CD4-positive, alpha-beta T cell treated with Interleukin-6 at 100 ng/mL for 8 hours (primary cell): ENCODE measurements around the gene SIX2.

ENCODE experiments used
- DNase-seq: peaks from one replicate; pipeline ENCODE4 v3.0.0-alpha.2; 2020; ENCODE audit warnings: mixed read lengths, low spot score

Gene SIX2

GRCh38 chr2:45001869-45002385 is 7.3 kb downstream of the SIX2 start:
- DNase-seq, result no peak

GRCh38 chr2:45000921-45001868 is 8.1 kb downstream of the SIX2 start:
- DNase-seq, result no peak

GRCh38 chr2:45000341-45000901 is 8.8 kb downstream of the SIX2 start:
- no peak for DNase-seq

DNA sequence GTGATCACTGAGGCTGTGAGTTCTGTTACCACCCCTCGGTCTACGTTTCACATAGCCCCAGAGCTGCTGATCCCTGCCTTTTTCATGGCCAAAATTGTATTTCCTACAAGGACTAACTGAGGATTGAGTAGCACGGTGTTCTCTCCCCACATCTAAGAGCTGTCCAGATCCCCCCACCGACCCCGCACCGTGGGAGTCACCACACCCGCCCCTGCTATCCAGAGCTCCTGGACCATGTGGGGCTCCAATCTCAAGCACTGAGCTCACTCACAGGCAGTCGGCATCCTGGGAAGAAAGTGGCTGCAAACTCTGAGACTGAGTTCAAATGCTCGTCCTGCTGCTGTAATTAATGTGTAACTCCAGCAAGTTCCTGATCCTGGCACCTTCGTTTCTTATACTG is 9.7 kb downstream of the SIX2 start:
- no peak for DNase-seq

DNA sequence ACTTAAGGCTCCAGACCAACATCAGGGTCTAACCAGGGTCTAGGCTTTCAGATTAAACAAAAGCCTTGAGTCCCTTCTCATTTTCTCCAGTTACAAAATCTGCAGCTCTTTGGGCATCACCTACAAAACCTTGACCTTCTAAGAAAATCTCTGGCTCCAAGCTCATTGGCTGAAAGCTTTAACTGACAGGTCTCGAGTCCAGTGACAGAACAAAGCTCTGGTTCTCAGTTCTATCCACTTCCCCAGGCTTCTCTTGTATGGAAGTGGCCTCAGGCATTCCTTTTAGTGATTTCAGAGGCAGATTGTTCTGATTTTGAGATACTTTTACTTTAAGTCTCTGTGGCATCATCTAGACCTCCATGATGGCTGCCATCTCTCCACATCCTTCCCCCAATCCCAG is 11.3 kb downstream of the SIX2 start:
- DNase-seq, result no peak

- DNase-seq, result no peak
These were observed 12.9 kb downstream of the SIX2 start for GRCh38 chr2:44996356-44996755.

DNA sequence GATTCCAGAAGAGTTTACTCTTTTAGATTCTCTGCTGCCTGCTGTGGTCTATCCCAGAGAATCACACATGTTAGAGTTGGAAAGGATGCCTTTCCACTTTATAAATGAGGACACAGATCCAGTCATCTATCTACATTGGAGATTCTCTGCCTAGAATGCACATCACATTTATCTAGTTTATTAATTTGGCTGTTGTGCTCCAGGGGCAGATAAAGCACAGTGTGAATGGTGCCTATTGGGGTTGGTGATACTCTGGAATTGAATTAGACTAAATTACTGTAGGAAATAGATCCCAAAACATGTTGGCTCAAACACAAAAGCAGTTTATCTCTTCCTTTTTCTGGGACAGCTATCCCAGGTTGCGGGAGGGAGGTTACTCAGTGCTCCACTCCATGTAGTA is 14.9 kb downstream of the SIX2 start:
- DNase-seq, result no peak

GRCh38 chr2:44989176-44989575 is 20.1 kb downstream of the SIX2 start:
- no peak for DNase-seq

DNA sequence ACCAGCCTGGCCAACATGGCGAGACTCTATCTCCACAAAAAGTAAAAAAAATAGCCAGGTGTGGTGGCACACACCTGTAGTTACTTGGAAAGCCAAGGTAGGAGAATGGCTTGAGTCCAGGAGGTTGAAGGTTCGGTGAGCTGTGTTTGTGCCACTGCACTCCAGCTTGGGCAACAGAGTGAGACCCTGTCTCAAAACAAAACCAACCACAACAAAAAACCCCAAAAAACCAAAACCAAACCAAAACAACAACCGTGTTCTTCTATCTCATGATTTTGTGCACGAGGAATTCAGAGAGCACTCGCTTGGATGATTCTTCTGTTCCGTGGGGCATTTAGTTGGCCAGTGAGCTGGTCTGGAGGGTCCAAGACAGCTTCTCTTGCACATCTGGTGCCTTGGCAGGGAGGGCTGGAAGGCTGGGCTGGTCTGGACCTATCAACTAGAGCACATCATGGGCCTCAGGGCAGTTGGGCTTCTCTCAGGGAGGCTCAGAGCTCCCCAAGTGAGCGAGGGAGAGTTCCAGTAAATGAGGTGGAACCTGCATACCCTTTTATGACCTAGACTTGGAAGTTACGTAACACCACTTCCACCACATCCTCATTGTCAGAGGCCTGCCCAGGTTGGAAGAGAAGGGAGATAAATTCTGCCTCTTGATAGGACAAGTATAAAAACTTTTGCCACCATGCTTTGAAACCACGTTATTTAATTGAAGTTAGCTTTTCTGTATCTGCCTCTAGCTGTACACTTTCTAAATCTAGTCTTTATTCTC is 25.2 kb downstream of the SIX2 start:
- DNase-seq, result no peak

DNA sequence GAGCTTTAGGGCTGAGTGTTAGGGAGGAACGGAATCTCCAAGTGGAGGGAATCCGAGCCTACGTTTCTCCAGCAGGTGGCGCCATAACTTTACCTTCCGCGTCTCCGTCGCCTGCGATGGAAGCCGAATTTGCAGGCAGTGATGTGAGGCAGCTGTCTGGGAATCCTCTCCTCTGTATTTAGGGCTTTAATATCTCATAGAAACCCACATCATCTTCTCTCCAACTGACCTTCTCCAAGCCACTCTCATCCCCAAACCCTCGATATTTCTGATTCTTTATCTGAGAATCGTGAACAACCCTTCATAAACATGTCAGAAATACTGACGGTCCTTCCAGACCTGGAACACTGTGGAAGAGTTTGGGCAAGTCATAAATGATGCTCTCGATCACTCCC is 27.5 kb downstream of the SIX2 start:
- DNase-seq, result peak; percentile 46

DNA sequence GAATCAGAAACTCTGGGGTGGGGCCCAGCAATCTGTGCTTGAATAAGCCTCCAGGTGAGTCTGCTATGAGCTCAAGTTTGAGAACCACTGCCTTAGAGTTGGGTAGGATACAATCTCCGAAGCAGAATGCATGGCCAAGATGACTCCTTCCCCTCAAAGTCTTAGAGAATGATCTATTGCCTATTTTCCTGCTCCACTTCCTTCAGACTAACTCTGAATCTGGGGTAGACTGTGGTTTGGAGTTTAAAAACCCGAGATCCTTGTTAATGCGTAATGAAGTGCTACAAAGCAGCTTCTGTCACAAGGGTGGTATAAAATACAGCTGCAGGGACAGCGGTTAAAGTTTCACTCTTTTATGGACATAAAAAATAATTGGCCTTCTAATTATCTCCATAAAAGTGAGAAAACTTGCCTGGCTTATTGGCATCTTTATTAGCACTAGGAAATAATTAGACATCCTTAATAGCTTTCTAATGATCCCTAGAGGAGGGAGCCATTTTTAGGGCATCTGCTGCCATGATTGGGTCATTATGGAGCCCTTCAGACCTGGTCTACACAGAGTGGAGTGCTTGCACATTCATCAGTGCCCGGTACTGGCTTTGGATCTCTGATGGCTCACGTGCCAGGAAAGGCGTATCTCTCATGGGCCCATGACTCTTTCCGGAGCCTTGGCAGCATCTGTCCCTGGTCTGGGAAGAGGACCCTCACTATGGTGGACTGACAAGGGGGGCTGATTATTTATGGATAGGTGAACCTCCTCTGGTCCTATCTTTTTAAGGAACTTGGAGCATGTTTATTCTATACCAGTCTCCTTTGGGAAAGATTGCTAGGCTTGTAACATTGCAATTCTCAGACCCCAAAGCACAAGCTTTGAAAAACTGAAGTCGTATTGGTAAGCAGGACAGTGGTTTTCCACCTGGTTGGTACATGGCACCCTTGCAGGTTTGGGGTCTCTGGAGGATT is 28.2 kb downstream of the SIX2 start:
- no peak for DNase-seq

DNA sequence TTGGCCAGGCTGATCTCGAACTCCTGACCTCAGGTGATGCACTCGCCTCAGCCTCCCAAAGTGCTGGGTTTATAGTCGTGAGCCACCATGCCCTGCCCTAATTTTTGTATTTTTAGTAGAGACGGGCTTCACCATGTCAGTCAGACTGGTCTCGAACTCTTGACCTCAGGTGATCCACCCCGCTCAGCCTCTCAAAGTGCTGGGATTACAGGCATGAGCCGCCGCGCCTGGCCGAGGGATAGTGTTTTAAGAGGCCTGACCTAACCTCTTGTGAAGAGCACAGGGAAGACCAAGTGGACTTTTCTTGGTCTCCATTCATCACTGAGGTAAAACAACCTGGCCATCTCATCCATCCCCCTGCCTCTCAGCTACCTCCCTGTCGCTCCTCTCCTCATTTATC is 29.7 kb downstream of the SIX2 start:
- DNase-seq, result no peak

DNA sequence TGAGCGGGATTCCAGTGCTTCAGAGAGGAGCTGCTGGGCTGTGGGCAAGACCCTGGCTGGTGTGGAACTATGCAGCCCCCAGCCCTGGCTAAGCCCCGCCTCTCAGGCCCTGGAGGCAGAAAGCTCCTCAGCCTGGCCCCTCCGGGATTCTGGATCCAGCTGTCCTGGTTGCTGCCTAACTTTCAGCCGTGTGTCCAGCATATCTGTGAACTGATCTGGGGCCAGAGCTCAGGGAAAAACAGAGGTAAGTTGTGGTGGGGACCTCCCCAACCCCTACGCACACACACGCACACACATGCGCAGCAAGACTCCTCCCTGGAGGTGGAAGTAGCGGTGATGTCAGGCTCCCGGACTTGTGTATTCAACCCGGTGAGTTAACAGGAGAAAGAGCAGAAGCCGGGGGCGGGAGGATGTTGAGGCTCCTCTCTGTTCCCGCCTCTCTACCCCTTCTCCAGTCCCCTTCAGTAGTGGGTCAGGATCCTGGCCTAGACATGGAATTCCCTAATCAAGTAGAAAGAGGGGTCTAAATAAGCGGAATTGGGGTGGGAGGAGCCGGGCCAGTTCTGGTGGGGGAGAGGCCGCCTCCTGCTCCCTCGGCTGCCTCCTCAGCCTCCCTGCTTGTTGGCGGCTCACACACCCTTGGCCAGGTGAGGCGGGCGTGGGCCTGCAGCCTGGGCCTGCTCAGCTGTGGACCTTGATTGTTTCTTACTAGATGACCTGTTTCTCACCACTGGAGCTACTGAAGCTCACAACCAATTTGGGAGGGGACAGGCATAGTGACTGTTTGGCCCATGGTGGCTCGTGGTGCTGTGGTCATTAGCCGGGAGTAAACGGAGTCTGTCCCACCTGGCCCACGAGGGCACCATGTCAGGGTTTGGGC is 33.4 kb downstream of the SIX2 start:
- no peak for DNase-seq

- DNase-seq, result no peak
These were observed 35.1 kb downstream of the SIX2 start for GRCh38 chr2:44974064-44974715.

GRCh38 chr2:44972771-44973535 is 36.3 kb downstream of the SIX2 start:
- no peak for DNase-seq

DNA sequence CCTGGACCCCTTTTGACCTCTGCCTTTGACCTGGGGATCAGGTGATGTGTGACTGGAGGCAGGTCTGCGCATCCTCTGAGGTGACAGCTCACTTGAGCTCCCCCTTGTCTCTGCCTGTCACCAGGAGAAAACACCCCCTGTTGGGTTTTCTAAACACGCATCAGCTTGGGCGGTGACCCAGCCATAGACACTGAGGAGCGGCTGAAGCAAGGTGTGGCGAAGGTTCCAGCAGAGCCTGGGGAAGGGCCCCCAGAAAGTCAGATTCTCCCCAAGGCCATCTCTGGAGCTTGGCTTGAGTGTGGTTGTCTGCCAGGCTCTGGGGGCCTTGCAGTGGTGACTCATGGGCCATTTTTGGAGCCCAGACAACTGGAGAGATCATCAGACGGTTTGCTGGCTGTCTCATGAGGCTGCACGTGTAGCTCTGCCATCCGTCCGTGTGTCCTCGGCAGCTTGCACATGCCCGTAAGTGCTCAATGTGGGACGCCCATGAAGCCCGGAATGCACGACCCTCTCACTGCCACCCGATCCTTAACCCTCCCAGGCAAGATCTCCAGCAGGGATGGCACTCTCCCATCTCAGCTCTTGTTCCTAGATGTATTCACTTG is 38.3 kb downstream of the SIX2 start:
- DNase-seq, result no peak

GRCh38 chr2:44969936-44970335 is 39.3 kb downstream of the SIX2 start:
- DNase-seq, result no peak

DNA sequence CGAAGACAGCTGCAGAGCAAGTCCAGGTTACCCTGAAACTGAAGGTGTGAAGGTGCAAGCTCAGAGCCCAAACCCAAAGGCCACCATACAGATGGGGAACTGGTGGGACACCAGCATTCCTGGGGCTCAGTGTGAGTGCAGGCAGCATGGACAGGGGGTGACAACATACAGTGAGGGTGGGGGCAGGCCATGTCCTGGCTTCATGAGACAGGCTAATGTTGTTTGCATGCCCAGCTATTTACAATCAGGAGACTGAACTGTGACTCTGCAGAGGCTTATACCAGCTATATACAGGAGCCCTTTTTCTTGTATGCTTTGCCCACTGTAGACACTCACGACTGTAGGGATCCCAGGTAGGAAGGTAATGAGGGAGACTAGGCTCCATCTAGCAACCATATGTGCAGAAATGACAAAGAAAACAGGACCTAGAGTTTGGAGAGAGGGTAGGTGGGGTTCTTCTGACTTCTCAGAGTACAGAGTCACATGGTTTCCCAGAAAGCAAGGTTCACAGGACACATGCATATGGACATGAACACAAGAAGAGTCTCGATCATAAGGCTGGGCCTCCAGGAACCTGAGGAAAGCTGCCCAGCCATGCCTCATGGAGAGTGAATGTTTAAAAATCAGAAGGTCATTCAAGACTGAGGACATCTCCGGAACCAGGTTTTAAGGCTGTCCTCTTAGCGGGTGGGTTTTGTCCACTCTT is 41.4 kb downstream of the SIX2 start:
- DNase-seq, result no peak
